H1 (cell line): ENCODE results near the gene PPP4R4. TPM values are rescaled to one million over a fixed set of nuclear protein-coding genes. Genes with fewer than 3 reads are reported as not detected.

ENCODE experiments used
- CEBPB ChIP-seq: IDR thresholded peaks from 2 replicates; pipeline ENCODE4 v1.6.1; 2012; ENCODE audit warnings: low read depth, low read length
- CHD2 ChIP-seq: IDR thresholded peaks from 2 replicates; pipeline ENCODE4 v1.6.1; 2012; ENCODE audit warnings: low read length, improper control_type of control experiment
- FOSL1 ChIP-seq: IDR thresholded peaks from 2 replicates; pipeline ENCODE4 v1.6.1; 2011; ENCODE audit warnings: mild to moderate bottlenecking, low read depth, low read length, moderate library complexity; ENCODE audit not compliant: insufficient read depth
- KDM5A ChIP-seq: fragments of 200-600 bp; IDR thresholded peaks from 2 replicates; pipeline ENCODE4 v1.7.1; 2012; ENCODE audit warnings: mild to moderate bottlenecking, low read length, inconsistent platforms, mixed read lengths
- NANOG ChIP-seq: IDR thresholded peaks from 2 replicates; pipeline ENCODE4 v1.6.1; 2011; ENCODE audit warnings: low read length, low read depth, mild to moderate bottlenecking, inconsistent platforms; ENCODE audit not compliant: insufficient read depth, poor library complexity, severe bottlenecking
- SP4 ChIP-seq: IDR thresholded peaks from 2 replicates; pipeline ENCODE4 v1.6.1; 2012; ENCODE audit warnings: low read length, inconsistent platforms
- polyA plus RNA-seq, 7 experiments: library from polyadenylated mRNA; depleted of rRNA in 3 of 7; stranded (reverse) in 5 of 7; unstranded in 2 of 7; fragments of >200 nt in 5 of 7; fragments of 200-250 nt in 2 of 7; gene quantifications; 1 replicate in 5 of 7; 2 replicates in 1 of 7; 4 replicates in 1 of 7; pipeline versions ENCODE4 v1.2.1 to v1.2.3, GENCODE V29; 2011 to 2013; ENCODE audit warnings: missing spikeins in 2 of 7, mixed read lengths in 2 of 7
- total RNA-seq: library from RNA; stranded (reverse); fragmentation: NEBNext Ultra II Directional; extraction: Animal tissue kit (Norgen Biotek cat#: 25700); gene quantifications from 2 replicates; pipeline ENCODE4 v1.2.1, GENCODE V29; 2021
- TF ChIP-seq, protein P1 (sequence below), 3 experiments: IDR thresholded peaks; 1 replicate in 2 of 3; 2 replicates in 1 of 3; pipeline versions ENCODE4 v1.5.1 to v1.6.1; 2011; ENCODE audit warnings: low read length in 3 of 3, mild to moderate bottlenecking in 3 of 3, inconsistent platforms in 2 of 3, low read depth in 1 of 3, moderate library complexity in 1 of 3; ENCODE audit not compliant: insufficient read depth in 1 of 3; ENCODE audit errors: control extremely low read depth in 1 of 3
- TF ChIP-seq, protein P2 (sequence below): IDR thresholded peaks from 2 replicates; pipeline ENCODE4 v1.6.1; 2012; ENCODE audit warnings: inconsistent platforms
- TF ChIP-seq, protein P3 (sequence below): fragments of 300-600 bp; sonication (generic); IDR thresholded peaks from 2 replicates; pipeline ENCODE4 v1.7.1; 2012; ENCODE audit warnings: low read length, moderate library complexity, mild to moderate bottlenecking, inconsistent platforms; ENCODE audit not compliant: insufficient replicate concordance

The PPP4R4 gene
- total and polyA plus RNA-seq, 2 of the 8 experiments (the other 6 are each of a cell fraction or from before 2014, with no cell fraction given) = 3.3 to 9.6 TPM

DNA sequence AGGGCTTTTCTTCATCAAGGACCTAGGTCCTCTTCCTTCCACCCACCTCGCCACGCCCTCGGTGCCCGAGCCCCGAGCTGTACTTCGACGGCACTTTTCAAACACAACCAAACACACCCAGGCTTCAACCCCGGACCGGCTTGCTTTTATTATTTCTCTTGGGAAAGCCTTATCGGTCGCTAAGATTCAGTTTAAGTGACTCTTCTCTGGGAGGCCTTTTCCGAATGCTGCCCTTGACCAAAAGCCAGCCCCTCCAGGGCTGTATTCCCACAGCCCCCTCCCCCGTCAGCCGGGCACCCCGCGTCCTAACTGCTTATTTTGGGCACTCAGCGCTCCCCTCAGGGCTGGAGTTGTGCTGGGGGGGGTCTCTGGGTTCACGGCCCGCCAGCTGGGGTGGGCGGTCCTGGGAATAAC is 644 bp upstream of the PPP4R4 start (continued):
- TF ChIP-seq, protein P1, sequence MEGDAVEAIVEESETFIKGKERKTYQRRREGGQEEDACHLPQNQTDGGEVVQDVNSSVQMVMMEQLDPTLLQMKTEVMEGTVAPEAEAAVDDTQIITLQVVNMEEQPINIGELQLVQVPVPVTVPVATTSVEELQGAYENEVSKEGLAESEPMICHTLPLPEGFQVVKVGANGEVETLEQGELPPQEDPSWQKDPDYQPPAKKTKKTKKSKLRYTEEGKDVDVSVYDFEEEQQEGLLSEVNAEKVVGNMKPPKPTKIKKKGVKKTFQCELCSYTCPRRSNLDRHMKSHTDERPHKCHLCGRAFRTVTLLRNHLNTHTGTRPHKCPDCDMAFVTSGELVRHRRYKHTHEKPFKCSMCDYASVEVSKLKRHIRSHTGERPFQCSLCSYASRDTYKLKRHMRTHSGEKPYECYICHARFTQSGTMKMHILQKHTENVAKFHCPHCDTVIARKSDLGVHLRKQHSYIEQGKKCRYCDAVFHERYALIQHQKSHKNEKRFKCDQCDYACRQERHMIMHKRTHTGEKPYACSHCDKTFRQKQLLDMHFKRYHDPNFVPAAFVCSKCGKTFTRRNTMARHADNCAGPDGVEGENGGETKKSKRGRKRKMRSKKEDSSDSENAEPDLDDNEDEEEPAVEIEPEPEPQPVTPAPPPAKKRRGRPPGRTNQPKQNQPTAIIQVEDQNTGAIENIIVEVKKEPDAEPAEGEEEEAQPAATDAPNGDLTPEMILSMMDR (IDR thresholded peaks at IDR 0.05; ENCODE audit: control extremely low read depth in 1 of 3, insufficient read depth in 1 of 3, low read depth in 1 of 3, low read length in 3 of 3) = no peak
- TF ChIP-seq CHD2 = no peak
- TF ChIP-seq CEBPB = no peak
- no peak for TF ChIP-seq KDM5A
- TF ChIP-seq, protein P2, sequence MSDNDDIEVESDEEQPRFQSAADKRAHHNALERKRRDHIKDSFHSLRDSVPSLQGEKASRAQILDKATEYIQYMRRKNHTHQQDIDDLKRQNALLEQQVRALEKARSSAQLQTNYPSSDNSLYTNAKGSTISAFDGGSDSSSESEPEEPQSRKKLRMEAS = 0 out of 2 replicates have a peak, but pooled peaks have one; percentile 22
- TF ChIP-seq NANOG = no peak
- TF ChIP-seq FOSL1 = no peak
- TF ChIP-seq, protein P3, sequence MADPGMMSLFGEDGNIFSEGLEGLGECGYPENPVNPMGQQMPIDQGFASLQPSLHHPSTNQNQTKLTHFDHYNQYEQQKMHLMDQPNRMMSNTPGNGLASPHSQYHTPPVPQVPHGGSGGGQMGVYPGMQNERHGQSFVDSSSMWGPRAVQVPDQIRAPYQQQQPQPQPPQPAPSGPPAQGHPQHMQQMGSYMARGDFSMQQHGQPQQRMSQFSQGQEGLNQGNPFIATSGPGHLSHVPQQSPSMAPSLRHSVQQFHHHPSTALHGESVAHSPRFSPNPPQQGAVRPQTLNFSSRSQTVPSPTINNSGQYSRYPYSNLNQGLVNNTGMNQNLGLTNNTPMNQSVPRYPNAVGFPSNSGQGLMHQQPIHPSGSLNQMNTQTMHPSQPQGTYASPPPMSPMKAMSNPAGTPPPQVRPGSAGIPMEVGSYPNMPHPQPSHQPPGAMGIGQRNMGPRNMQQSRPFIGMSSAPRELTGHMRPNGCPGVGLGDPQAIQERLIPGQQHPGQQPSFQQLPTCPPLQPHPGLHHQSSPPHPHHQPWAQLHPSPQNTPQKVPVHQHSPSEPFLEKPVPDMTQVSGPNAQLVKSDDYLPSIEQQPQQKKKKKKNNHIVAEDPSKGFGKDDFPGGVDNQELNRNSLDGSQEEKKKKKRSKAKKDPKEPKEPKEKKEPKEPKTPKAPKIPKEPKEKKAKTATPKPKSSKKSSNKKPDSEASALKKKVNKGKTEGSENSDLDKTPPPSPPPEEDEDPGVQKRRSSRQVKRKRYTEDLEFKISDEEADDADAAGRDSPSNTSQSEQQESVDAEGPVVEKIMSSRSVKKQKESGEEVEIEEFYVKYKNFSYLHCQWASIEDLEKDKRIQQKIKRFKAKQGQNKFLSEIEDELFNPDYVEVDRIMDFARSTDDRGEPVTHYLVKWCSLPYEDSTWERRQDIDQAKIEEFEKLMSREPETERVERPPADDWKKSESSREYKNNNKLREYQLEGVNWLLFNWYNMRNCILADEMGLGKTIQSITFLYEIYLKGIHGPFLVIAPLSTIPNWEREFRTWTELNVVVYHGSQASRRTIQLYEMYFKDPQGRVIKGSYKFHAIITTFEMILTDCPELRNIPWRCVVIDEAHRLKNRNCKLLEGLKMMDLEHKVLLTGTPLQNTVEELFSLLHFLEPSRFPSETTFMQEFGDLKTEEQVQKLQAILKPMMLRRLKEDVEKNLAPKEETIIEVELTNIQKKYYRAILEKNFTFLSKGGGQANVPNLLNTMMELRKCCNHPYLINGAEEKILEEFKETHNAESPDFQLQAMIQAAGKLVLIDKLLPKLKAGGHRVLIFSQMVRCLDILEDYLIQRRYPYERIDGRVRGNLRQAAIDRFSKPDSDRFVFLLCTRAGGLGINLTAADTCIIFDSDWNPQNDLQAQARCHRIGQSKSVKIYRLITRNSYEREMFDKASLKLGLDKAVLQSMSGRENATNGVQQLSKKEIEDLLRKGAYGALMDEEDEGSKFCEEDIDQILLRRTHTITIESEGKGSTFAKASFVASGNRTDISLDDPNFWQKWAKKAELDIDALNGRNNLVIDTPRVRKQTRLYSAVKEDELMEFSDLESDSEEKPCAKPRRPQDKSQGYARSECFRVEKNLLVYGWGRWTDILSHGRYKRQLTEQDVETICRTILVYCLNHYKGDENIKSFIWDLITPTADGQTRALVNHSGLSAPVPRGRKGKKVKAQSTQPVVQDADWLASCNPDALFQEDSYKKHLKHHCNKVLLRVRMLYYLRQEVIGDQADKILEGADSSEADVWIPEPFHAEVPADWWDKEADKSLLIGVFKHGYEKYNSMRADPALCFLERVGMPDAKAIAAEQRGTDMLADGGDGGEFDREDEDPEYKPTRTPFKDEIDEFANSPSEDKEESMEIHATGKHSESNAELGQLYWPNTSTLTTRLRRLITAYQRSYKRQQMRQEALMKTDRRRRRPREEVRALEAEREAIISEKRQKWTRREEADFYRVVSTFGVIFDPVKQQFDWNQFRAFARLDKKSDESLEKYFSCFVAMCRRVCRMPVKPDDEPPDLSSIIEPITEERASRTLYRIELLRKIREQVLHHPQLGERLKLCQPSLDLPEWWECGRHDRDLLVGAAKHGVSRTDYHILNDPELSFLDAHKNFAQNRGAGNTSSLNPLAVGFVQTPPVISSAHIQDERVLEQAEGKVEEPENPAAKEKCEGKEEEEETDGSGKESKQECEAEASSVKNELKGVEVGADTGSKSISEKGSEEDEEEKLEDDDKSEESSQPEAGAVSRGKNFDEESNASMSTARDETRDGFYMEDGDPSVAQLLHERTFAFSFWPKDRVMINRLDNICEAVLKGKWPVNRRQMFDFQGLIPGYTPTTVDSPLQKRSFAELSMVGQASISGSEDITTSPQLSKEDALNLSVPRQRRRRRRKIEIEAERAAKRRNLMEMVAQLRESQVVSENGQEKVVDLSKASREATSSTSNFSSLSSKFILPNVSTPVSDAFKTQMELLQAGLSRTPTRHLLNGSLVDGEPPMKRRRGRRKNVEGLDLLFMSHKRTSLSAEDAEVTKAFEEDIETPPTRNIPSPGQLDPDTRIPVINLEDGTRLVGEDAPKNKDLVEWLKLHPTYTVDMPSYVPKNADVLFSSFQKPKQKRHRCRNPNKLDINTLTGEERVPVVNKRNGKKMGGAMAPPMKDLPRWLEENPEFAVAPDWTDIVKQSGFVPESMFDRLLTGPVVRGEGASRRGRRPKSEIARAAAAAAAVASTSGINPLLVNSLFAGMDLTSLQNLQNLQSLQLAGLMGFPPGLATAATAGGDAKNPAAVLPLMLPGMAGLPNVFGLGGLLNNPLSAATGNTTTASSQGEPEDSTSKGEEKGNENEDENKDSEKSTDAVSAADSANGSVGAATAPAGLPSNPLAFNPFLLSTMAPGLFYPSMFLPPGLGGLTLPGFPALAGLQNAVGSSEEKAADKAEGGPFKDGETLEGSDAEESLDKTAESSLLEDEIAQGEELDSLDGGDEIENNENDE = no peak
- no peak for TF ChIP-seq SP4
